ENCODE results near the gene GBGT1.

GBGT1 gene

GRCh38 chr9:133126697-133127339 lies 36.9 kb downstream of the GBGT1 start:
- no peak for DNase-seq (ENCODE audit: low read depth)
- TF ChIP-seq CTCF (conservative IDR thresholded peaks at IDR 0.05; ENCODE audit: low read depth, low read length), result no peak
- H3K4me3 ChIP-seq (ENCODE audit: low read depth, low read length), result no peak overlapping the region

- peak; percentile 76 for DNase-seq (ENCODE audit: low read depth)
- H3K4me3 ChIP-seq (ENCODE audit: low read depth, low read length), result peak overlapping the region; percentile 39
- TF ChIP-seq CTCF (conservative IDR thresholded peaks at IDR 0.05; ENCODE audit: low read depth, low read length), result no peak
Observed at GRCh38 chr9:133125941-133126696, 37.6 kb downstream of the GBGT1 start.

- TF ChIP-seq CTCF (conservative IDR thresholded peaks at IDR 0.05; ENCODE audit: low read depth, low read length), result no peak
- no peak overlapping the region for H3K4me3 ChIP-seq (ENCODE audit: low read depth, low read length)
- DNase-seq (ENCODE audit: low read depth), result no peak
Observed at GRCh38 chr9:133124907-133125275, 38.8 kb downstream of the GBGT1 start.

DNA sequence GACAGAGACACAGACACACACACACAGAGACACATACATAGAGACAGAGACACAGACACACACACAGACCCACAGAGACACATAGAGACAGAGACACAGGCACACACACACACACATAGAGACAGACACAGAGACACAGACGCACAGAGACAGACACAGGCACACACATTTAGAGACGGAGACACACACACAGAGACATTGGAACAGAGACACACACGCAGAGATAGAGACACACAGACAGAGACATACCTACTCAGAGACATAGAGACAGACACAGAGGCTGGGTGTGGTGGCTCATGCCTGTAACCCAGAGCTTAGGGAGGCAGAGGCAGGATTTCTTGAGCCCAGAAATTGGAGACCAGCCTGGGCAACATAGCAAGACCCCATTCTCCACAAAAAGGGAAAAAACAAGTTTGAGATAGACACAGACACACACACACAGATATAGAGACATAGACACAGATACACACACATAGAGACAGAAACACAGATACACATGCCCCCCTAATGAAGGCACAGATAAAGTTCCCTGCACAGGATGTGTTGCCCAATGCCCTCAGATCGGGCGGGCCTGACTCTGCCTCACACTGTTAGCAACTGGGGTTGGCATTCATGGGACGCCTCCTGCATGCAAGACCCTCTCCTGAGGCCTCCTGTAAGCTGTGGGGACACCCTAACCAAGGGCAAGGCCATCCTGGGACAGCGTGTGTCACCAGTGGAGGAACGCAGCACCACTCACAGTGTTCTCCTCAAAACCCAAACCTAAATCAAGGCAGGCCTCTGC lies 39.4 kb downstream of the GBGT1 start:
- no peak for DNase-seq (ENCODE audit: low read depth)
- TF ChIP-seq CTCF (conservative IDR thresholded peaks at IDR 0.05; ENCODE audit: low read depth, low read length), result no peak
- no peak overlapping the region for H3K4me3 ChIP-seq (ENCODE audit: low read depth, low read length)

DNA sequence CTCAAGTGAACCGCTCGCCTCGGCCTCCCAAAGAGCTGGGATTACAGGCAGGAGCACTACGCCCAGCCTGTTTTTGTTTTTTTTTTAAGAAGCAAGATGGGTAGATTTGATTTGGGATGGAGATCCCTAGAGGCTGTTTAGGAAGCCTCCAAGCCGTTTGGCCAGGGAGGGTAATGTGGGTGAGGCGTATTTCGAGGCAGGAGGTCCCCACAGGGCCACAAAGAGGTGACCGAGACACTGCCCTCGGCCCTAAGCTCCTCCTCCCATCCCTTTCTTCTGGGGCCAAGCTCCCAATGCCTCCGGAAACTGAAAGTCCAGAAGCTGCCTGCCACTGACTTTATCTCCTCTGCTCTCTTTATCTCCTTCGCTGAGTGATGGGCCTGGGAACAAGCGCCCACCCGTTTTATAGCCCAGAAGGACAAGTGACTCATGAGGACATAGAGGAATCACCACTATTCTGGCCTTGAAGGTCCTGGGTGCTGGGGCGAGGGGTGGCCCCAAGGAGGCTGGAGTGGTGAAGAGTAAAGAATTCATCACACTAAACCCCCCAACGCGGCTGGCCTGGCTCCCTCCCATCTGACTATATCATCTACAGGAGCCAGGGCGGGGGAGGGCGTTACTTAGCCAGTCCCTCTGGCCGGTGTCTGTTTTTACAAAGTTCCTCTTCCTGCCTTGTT lies 40.6 kb downstream of the GBGT1 start:
- no peak overlapping the region for H3K4me3 ChIP-seq (ENCODE audit: low read depth, low read length)
- TF ChIP-seq CTCF (conservative IDR thresholded peaks at IDR 0.05; ENCODE audit: low read depth, low read length), result no peak
- no peak for DNase-seq (ENCODE audit: low read depth)

DNA sequence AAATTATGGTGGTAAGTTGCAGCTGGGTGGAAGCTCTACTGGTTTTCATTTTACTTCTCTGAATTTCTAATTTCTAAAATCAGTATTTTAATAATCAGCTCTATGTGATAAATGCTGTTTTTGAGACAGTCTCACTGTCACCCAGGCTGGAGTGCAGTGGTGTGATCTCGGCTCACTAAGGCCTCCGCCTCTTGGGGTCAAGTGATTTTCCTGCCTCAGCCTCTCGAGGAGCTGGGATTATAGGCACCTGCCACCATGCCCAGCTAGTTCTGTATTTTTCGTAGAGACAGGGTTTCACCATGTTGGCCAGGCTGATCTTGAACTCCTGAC lies 41.1 kb downstream of the GBGT1 start:
- no peak for DNase-seq (ENCODE audit: low read depth)
- H3K4me3 ChIP-seq (ENCODE audit: low read depth, low read length), result no peak overlapping the region
- TF ChIP-seq CTCF (conservative IDR thresholded peaks at IDR 0.05; ENCODE audit: low read depth, low read length), result no peak

All from choroid plexus epithelial cell (primary cell).